ENCODE measurements around the gene ARHGAP6.
"Not testable (repeated sequence)": the region's sequence is repeated elsewhere in the genome, so short reads cannot be mapped to it uniquely, and the experiment has no call there.

ARHGAP6 gene

GRCh38 chrX:11579636-11580600 lies 85.8 kb downstream of the ARHGAP6 start:
- DNase-seq (ENCODE audit: low spot score) = no peak

- DNase-seq (ENCODE audit: low spot score) = not testable (repeated sequence)
Measured at GRCh38 chrX:11578301-11578700, 87.4 kb downstream of the ARHGAP6 start.

GRCh38 chrX:11577603-11578002 lies 88.1 kb downstream of the ARHGAP6 start:
- no peak for DNase-seq (ENCODE audit: low spot score)

DNA sequence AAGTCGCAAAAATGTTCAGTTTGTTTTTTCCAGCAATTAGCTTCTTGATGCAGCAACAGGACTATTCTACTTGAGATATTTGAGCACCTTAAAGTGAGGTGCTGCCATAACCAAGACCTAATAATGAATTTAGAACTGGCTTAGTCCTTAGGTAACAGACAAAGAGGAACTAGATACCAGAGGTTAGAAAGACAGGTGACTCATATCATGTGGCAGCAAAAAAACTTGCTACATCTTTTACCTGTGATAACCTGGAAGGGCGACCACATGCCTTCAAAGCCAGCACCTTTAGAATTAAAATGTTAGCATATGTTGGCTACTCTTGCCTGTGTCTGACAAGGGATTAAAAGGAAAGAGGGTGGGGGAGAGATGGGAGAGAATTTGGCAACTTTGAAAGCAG lies 90.4 kb downstream of the ARHGAP6 start:
- no peak for DNase-seq (ENCODE audit: low spot score)

GRCh38 chrX:11567528-11568220 lies 98.0 kb downstream of the ARHGAP6 start:
- DNase-seq (ENCODE audit: low spot score) = no peak

- DNase-seq (ENCODE audit: low spot score) = no peak
Measured at GRCh38 chrX:11566789-11567188, 98.9 kb downstream of the ARHGAP6 start.

DNA sequence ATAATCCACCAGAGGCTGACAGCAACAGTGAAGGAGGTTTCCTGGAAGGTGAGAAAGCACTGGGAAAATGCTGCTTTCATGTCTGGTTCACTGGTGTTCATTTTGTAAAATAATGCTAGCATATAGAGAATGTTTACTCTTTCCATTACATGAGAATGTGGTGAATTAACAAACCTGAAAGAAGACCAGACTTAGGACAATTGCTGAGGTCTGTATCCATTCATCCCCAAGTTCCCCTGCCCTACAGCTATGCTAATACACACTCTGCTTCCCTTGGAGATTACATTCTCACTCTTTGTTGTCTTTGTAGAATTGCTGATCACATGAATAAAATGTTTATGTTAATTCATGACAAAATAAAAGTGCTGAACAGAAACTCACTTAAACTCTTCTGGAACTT lies 99.5 kb downstream of the ARHGAP6 start:
- no peak for DNase-seq (ENCODE audit: low spot score)

GRCh38 chrX:11564546-11564945 lies 101.2 kb downstream of the ARHGAP6 start:
- DNase-seq (ENCODE audit: low spot score) = no peak

- no peak for DNase-seq (ENCODE audit: low spot score)
Measured at GRCh38 chrX:11562570-11562969, 103.2 kb downstream of the ARHGAP6 start.

DNA sequence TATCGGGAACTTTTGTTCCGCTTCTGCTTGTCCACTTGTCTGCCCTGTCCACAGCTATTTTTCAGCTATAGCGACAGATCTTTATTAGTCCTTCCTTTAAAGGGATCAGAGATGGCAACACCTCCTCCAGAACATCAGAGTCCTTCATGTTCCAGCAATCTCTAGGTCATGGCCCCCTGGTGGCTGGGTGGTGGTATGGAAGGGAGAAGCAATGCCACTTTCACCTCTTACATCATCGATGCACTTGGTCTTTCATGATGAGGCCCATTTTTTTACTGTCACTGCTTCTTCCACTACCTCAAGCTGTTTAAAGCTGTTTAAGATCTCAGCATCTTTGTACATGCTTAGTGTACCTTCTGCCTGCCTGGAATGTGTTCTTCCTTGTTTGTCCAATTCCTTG lies 106.7 kb downstream of the ARHGAP6 start:
- DNase-seq (ENCODE audit: low spot score) = no peak

- no peak for DNase-seq (ENCODE audit: low spot score)
Measured at GRCh38 chrX:11557120-11557519, 108.6 kb downstream of the ARHGAP6 start.

- DNase-seq (ENCODE audit: low spot score) = no peak
Measured at GRCh38 chrX:11555759-11556158, 110.0 kb downstream of the ARHGAP6 start.

GRCh38 chrX:11553594-11553993 lies 112.1 kb downstream of the ARHGAP6 start:
- DNase-seq (ENCODE audit: low spot score) = no peak

DNA sequence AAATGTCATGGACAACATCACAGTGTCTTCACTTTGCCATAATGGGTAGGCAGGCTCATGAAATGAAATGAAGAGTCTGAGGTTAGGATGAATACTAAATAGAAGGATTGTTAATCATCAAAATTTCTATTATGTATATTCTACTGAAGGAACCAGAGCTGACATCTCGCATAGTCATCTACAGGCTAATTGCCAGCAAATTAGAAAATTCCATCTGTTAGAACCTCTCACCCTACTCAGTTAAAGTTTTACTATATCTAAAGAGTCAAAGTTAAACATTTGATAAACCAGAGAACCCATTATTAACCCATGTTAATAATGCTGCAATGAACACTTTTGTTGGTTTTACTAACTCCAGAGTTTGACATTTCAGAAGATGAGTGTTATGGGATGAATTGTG lies 114.6 kb downstream of the ARHGAP6 start:
- DNase-seq (ENCODE audit: low spot score) = no peak

GRCh38 chrX:11546917-11547316 lies 118.8 kb downstream of the ARHGAP6 start:
- DNase-seq (ENCODE audit: low spot score) = no peak

GRCh38 chrX:11543249-11543648 lies 122.5 kb downstream of the ARHGAP6 start:
- DNase-seq (ENCODE audit: low spot score) = no peak

- no peak for DNase-seq (ENCODE audit: low spot score)
Measured at GRCh38 chrX:11541510-11541909, 124.2 kb downstream of the ARHGAP6 start.

DNA sequence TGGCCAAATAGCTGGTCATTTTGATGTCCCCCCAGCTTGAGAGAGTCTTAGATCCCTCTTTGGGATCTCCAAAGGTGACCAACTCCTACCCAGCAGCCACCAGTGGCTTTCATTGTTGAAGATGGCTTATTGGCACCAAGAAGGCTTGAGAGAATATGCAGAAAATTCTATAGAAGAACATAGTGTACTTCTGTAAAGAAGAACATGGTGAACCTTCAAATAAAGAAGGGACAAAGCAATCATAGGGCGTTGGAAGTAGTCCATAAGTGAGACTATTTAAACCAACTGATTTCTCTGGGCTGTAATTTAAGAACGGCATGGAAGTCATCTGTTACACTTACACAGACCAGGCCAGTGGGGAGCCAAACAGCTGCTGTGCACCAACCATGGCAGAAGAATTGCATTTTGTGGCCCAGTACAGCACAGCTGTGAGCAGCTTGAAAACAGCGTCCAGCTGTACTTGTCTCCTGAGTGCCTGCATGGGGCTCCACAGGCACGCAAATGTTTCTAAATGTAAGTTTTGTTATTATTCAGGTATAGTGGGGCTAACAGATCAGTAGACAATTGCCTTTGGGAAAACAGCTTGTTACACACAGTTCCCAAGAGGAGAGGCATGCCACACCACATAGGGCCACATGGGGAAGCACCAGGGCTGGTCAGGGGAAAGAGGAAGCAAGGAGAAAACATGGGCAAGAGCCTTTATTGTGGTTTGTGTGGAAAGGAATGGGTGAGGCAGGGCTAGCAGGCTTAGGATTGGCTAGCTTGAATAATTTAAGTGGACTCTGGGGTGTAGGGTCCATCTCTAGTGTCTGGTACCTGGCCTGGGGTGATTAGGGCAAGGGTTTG lies 125.0 kb downstream of the ARHGAP6 start:
- DNase-seq (ENCODE audit: low spot score) = peak; percentile 67

- DNase-seq (ENCODE audit: low spot score) = no peak
Measured at GRCh38 chrX:11537141-11537540, 128.6 kb downstream of the ARHGAP6 start.

- no peak for DNase-seq (ENCODE audit: low spot score)
Measured at GRCh38 chrX:11535156-11535919, 130.4 kb downstream of the ARHGAP6 start.

GRCh38 chrX:11533199-11533651 lies 132.5 kb downstream of the ARHGAP6 start:
- no peak for DNase-seq (ENCODE audit: low spot score)

All from left forelimb (tissue), 1 donor.